Adrenal gland (tissue), 12 donors: ENCODE results near the gene NFYC. TPM values are rescaled to one million over a fixed set of nuclear protein-coding genes. Genes with fewer than 3 reads are reported as not detected.

ENCODE experiments used
- DNase-seq, 7 donors: peaks; one replicate each; pipeline ENCODE4 v3.0.0-alpha.2; 2019 to 2020
- H3K27ac ChIP-seq, 5 donors: fragments of 200-600 bp; sonication (generic) in 4 of 5; 1 replicate in 3 of 5; 2 replicates in 2 of 5; pipeline versions ENCODE4 v1.5.1 to v1.8.0; 2016 to 2020; ENCODE audit warnings: mild to moderate bottlenecking in 1 of 5
- H3K27me3 ChIP-seq: fragments of 200-600 bp; 2 replicates; pipeline ENCODE4 v1.8.0; 2021
- H3K36me3 ChIP-seq, 2 donors: fragments of 200-600 bp; replicated peaks in 1 of 2; 1 replicate in 1 of 2; 2 replicates in 1 of 2; pipeline versions ENCODE4 v1.5.1 to v1.8.0; 2018 to 2022
- H3K4me1 ChIP-seq, 2 donors: fragments of 200-600 bp; replicated peaks in 1 of 2; 1 replicate in 1 of 2; 2 replicates in 1 of 2; pipeline versions ENCODE4 v1.5.1 to v1.8.0; 2018 to 2021
- H3K4me3 ChIP-seq, 4 donors: fragments of 200-600 bp; sonication (generic) in 3 of 4; one replicate each; pipeline ENCODE4 v1.5.1; 2016 to 2018
- H3K9me3 ChIP-seq, 3 donors: fragments of 200-600 bp; sonication (generic) in 1 of 3; replicated peaks in 1 of 3; 1 replicate in 2 of 3; 2 replicates in 1 of 3; pipeline versions ENCODE4 v1.5.1 to v1.8.0; 2016 to 2021
- CTCF ChIP-seq, 6 experiments: fragments of 450-650 bp in 4 of 6; fragments of 200-600 bp in 2 of 6; sonication (generic) in 1 of 6; IDR thresholded peaks; 1 replicate in 5 of 6; 2 replicates in 1 of 6; pipeline versions ENCODE4 v1.5.1 to v1.8.0; 2016 to 2021; ENCODE audit warnings: antibody characterized with exemption in 6 of 6, mild to moderate bottlenecking in 2 of 6, moderate library complexity in 1 of 6
- POLR2A ChIP-seq, 2 donors: fragments of 450-650 bp; IDR thresholded peaks; one replicate each; pipeline ENCODE4 v1.6.1; 2017; ENCODE audit warnings: antibody characterized with exemption in 2 of 2, mild to moderate bottlenecking in 2 of 2, moderate library complexity in 1 of 2
- WGBS, 4 donors: extraction: QIAGEN DNeasy Blood & Tissue Kit in 2 of 4; methylation state at CpG; one replicate each; pipeline versions ENCODE4 v1.1.5 to v1.1.7; 2013 to 2017; 5-methylcytosine and 5-hydroxymethylcytosine counted together
- intact Hi-C, 2 donors: fragments of 100-400 bp; cut with DNase I; formaldehyde crosslinking; loops; one replicate each; pipeline versions ENCODE4 v1.14.1 to v1.15.0; 2022 to 2023
- polyA plus RNA-seq, 3 donors: library from polyadenylated mRNA; stranded (reverse); fragments of 200-250 nt in 2 of 3; fragments of 350-450 nt in 1 of 3; fragmentation: Illumina TruSeq in 1 of 3; extraction: RNeasy Lipid Tissue Mini Kit (QIAGEN cat#74804) in 1 of 3; gene quantifications; one replicate each; pipeline ENCODE4 v1.2.3, GENCODE V29; 2013 to 2014
- total RNA-seq, 9 donors: library from RNA; depleted of rRNA in 4 of 9; stranded (reverse); fragments of >200 nt in 4 of 9; fragments of 120-200 nt in 1 of 9; fragmentation: NEBNext Ultra II Directional in 1 of 9; extraction: Animal tissue kit (Norgen Biotek cat#: 25700) in 1 of 9; gene quantifications; one replicate each; pipeline versions ENCODE4 v1.1.0 to v1.2.4, GENCODE V29; 2013 to 2023
- donor health status: healthy with polysubstance abuse.
- donor health status: Bipolar disorder and iron deficiency.
- donor health status: DM: yes; HTN: yes; CAD: no.
- donor health status: DM: no; HTN: no; CAD: no.
- donor health status: DM: no; HTN: no; CAD: no.
- donor health status: DM: yes; HTN: yes; CAD: no.

NFYC gene
- total and polyA plus RNA-seq, 12 donors: 35.9 to 73.8 (median 51.2) TPM

GRCh38 chr1:40780678-40781607 lies 89.4 kb downstream of the NFYC start:
- DNase-seq: no peak
- intact Hi-C loops: loop anchor here in 1 of 2 donors (5.0 kb wide), 1 partner anchor 66 kb away; no protein-coding TSS in a partner anchor
- 69 to 86% (median 82%) methylated on average over 8 to 11 of the region's 11 CpGs for WGBS, 4 donors
- Histone ChIP-seq H3K36me3 (no peaks in the 10 kb centered on the region), H3K4me1 (peaks cover 0 to 14% of the 10 kb centered on the region in 2 donors), H3K4me3 (no peak overlapping the region), H3K9me3 (no peaks in the 10 kb centered on the region), H3K27ac (no peak overlapping the region), H3K27me3 (no peaks in the 10 kb centered on the region)
- TF ChIP-seq POLR2A (IDR thresholded peaks at IDR 0.05) (no peak), CTCF (IDR thresholded peaks at IDR 0.05) (no peak)

GRCh38 chr1:40781608-40781971 lies 90.1 kb downstream of the NFYC start:
- DNase-seq: no peak
- Histone ChIP-seq H3K4me1 (peaks cover 0 to 14% of the 10 kb centered on the region in 2 donors), H3K27ac (no peak overlapping the region), H3K27me3 (no peaks in the 10 kb centered on the region), H3K36me3 (no peaks in the 10 kb centered on the region), H3K4me3 (no peak overlapping the region), H3K9me3 (no peaks in the 10 kb centered on the region)
- intact Hi-C loops: loop anchor here in 1 of 2 donors (5.0 kb wide), 1 partner anchor 66 kb away; no protein-coding TSS in a partner anchor
- TF ChIP-seq CTCF (IDR thresholded peaks at IDR 0.05) (no peak), POLR2A (IDR thresholded peaks at IDR 0.05) (no peak)
- WGBS, 4 donors: 88 to 100% (median 91%) methylated on average over 2 of the region's 2 CpGs

- no peak overlapping the region for H3K27ac ChIP-seq
- no peaks in the 10 kb centered on the region for H3K36me3 ChIP-seq
- H3K9me3 ChIP-seq: no peaks in the 10 kb centered on the region
- no peak for DNase-seq
- peaks cover 0 to 14% of the 10 kb centered on the region in 2 donors for H3K4me1 ChIP-seq
- intact Hi-C loops: loop anchor here in 1 of 2 donors (5.0 kb wide), 1 partner anchor 65 kb away; no protein-coding TSS in a partner anchor
- H3K4me3 ChIP-seq: no peak overlapping the region
- TF ChIP-seq CTCF (IDR thresholded peaks at IDR 0.05) (no peak), POLR2A (IDR thresholded peaks at IDR 0.05) (no peak)
- H3K27me3 ChIP-seq: no peaks in the 10 kb centered on the region
- 23 to 34% (median 27%) methylated on average over 9 to 20 of the region's 20 CpGs for WGBS, 4 donors
These were observed 91.0 kb downstream of the NFYC start for GRCh38 chr1:40782371-40782956.
